Cerebellar nuclear complex (tissue), 1 donor: ENCODE data around the gene PDZD8.

Source experiments
- DNase-seq, 2 experiments: peaks; one replicate each; lab custom pipeline; 2025; lab: John Stamatoyannopoulos, UW

The PDZD8 gene

DNA sequence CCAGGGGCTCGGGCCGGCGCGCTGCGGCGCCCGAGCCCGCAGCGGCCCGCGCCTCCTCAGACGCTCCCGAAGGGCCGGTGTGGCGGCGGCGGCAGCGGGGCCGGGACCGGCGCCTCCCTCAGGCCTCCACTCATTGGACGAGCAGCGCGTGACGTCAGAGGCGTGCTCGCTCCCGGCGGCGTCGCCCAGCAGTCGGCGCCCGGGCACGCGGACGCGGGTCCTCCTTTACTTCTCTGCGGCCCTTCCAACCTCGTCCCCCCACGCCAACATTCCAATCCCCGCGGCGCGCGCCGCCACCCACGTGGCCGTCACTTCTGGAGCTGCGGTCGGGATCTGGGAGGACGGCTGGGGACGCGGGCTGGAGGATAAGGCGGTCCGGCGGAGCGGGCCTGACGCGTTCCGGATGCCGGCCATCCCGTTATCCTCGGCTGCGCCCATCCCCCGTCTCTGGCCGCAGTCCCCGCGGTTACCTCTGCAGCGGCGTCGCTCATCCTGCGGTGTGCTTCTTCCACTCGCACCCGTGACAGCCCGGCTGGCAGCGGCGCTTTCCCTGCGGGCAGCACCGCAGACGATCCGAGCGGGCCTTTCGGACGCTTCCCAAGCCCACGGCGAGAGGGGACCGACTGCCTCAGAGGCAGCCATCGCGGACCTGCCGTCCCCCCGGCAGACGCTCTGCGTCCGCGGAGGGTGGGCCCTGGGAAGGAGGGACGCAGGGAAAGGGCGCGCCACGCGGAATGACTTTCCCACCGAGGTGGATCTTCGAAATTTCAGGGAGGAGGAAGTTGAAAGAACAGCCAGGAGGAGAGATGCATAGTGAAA lies at the start of gene PDZD8:
PDZD8 (minus strand) TSS at position 81 of the 819 bp plus-strand sequence. CDS start 213 bp downstream, outside the sequence.
- peak; percentile 7 to 46 for DNase-seq

GRCh38 chr10:117424171-117424570 lies 48.9 kb upstream of the PDZD8 start:
- no peak for DNase-seq

DNA sequence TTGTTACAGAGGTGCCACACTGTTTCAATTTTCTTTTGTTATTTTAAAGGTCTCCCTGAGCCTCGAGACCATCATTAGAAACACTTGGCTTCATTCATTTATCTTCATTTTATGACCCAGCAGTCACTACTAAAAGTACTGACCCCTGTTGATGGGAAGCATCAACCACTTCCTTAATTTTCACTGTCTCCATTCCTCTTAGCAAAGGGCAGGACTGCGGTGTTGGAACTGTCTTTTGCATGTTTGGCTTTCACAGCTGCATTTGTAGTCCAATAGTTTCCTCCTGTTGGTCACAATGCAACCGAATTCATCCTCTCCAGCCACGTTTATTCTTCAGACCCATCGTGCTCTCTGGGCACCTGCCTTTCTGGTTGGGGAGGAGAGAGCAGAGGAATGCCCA lies 46.7 kb upstream of the PDZD8 start:
- no peak for DNase-seq

DNA sequence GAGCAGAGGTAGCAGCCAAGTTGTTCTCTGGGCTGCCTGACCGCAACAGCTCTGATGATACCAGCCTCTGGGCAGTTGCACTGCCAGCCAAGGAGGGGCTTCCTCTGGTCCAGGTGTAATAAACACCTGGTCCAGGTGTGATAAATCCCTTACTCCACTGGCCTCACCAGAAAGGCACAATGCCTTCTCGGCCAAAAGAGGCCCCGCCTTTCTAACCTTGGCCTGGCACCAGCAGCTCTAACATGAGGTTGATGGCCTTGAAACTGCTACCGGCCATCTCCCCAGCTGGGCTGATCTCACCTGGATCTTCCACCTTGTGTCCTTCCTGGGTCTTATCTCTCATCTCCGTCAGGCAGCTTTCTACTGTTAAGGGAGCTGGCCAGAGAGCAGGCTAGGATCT lies 45.5 kb upstream of the PDZD8 start:
- DNase-seq = no peak

- no peak for DNase-seq
Observed at GRCh38 chr10:117419921-117420320, 44.7 kb upstream of the PDZD8 start.

- DNase-seq = no peak
Observed at GRCh38 chr10:117419159-117419558, 43.9 kb upstream of the PDZD8 start.

- no peak for DNase-seq
Observed at GRCh38 chr10:117418121-117418520, 42.9 kb upstream of the PDZD8 start.

GRCh38 chr10:117417196-117417595 lies 42.0 kb upstream of the PDZD8 start:
- no peak for DNase-seq

- DNase-seq = no peak
Observed at GRCh38 chr10:117413928-117414618, 38.8 kb upstream of the PDZD8 start.

DNA sequence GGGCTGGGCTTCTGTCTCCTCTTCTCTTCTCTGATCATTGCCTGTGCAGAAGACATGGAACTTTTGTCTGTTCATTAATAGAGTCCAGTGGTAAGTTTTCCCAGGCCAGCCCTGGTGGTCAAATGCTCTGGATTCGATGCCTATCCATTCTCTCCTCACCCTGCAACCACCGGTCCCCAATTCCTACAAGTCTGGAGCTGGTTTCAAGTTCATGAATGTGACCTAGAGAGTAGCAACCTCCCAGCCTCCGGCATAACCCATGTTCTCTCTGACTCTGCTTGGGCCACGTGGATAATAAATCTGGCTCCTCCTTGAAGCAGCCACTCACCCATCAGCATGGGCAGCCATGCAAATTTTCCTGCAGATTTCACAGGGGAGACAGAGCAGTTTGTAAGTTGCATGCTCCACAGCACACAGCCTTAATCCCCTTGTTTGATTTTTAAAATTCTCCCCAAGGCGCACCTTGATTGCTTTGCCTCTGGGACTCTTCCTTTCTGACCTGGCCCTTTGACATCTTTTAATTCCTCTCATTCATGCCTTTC lies 37.3 kb upstream of the PDZD8 start:
- no peak for DNase-seq

DNA sequence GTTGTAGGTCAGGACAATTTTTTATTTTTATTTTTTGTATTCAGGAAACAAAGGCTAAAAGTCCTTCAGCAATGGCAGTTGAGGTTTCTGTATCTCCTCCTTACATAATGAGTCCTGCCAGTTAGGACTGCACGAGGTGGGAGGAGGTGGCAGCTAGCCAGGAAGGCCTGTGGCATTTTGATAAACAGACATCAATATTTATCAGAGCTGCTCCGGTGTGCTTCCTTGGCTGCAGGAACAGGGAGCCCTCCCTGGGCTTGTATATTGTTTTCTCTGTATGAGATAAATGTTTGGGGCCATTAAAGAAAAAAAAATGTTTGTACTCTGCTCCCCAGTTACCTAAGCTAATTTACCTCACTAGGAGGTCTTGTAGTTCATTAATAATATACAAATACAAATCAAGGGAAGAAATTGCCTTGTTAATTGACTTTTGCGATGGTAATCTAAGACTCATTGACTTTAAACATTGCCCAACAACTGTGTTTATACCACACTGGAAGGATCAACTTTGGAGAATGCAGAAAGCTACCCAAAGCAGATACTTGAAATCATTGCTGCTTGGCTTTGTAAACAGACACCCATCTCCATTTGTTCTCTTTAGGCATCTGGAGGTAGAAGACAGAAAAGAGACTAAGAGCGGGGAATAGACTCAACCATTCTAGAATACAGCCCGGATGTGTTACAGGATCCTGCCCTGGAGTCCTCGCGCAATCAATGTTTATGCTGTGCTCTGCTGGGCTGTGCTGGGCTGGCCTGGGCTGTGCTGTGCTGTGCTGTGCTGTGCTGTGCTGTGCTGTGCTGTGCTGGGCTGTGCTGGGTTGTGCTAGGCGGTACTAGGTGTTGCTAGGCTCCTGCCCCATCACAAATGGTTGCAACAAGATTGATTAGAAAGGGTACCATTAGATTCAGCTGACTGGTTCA lies 36.5 kb upstream of the PDZD8 start:
- DNase-seq = no peak

DNA sequence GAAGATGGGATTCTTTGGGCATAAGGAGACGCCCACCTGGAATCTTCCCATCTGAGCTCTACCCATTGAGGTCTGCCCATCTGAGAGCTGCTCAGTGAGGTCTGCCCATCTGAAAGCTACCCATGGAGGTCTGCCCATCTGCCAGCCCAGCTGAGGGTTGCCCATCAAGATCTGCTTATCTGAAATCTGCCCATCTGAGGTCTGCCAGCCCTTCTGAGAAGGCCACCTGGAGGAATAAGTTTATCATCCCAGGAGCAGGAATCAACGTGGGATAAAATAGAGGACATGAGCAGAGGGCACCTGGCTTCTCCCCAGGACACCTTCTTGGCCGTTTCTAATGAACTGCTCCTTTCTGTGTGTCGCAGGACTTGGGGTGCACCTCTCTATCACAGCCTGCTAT lies 35.3 kb upstream of the PDZD8 start:
- no peak for DNase-seq

DNA sequence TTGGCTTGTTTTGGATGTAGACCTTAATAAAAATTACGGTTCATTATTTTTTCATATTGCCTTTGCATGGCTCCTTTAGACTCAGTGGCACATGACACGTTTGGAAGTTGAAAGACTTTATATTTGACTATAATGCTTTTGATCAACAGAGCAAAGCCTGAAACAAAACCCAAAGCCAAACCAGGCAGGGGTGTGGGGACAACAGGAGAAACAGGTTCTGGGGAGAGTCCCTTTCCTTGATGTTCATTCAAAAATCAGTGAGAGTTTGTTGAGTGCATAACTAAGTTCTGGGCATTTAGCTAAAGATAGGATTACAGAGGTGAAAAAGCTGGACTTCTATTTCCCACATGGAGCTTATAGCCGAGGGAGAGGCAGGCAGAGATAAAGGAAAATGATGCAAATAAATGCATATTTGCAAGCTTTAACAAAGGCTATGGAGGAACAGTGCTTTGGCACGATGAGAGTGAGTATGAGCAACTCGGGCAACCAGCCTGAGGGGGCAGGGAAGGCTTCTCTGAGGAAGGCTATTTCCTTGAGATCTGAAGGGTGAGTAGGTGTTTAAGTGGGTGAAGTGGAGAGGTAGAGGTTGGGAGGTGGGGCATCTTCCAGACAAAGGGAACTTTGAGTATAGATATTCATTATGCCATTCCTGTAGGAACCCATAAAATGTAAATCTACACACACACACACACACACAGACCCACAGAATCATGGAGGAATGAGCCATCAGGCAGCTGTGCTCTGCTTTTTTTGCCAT lies 34.5 kb upstream of the PDZD8 start:
- DNase-seq = no peak

- no peak for DNase-seq
Observed at GRCh38 chr10:117408436-117409384, 33.5 kb upstream of the PDZD8 start.

DNA sequence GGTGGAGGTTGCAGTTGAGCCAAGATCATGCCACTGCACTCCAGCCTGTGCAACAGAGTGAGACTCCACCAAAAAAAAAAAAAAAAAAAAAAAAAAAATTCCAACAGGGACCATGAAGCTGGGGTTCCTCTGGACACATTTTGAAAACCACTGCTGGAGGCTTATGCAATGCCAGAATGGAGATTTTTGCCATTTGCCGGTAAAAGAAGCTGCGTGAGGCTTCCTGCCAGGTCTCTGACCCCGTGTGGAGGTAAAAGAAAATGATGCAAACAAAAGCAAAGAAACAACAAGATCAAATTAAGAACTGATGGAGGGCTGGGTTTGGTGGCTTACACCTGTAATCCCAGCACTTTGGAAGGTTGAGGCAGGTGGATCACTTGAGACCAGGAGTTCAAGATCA lies 30.5 kb upstream of the PDZD8 start:
- no peak for DNase-seq

DNA sequence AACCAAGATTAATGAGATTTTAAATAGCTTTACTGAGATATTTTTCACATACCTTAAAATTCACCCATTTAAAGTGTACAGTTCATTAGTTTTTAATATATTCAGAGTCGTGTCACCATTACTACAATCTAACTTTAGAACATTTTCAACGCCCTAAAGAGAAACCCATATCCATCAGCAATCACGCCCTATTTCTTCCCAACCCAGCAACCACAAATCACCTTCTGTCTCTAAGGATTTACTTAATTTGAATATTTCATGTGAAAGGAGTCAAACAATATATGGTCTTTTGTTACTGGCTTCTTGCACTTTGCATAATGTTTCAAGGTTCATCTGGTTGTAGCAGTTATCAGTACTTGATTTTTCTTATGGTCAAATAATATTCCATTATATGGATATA lies 25.1 kb upstream of the PDZD8 start:
- no peak for DNase-seq

DNA sequence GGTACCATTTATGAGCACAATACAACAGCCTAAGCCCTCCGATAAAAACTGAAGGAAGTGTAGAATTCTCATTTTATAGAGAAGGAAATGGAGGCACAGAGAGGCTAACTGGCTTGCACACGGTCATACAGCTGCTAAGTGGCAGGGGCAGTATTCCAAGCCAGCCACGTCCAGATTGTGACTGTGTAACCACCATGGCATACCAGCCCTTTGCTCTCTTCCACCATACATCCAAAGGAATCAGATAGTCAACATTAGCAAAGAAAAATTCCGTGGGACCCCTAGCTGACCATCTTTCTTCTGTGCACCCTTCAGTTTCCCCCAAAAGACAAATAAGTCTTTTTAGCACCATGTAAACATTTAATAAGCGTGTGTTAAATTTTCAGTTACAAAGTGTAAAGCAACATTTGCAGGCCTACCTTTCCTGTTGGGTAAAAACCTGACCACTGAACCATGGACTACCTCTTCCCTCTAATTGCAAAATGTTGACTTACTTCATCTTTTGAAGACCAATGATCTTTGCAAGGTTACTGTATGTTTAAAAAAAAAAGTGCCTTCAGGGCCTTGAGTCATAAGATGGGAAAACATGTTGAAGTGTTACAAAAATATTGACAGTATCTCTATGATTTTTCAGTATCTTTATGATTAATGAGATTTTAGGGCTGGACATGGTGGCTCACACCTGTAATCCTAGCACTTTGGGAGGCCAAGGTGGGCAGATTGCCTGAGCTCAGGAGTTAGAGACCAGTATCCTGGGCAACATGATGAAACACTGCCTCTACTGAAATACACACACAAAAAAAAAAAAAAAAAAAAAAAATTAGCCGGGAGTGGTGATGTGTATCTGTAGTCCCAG lies 24.3 kb upstream of the PDZD8 start:
- no peak for DNase-seq

GRCh38 chr10:117398029-117398428 lies 22.8 kb upstream of the PDZD8 start:
- DNase-seq = no peak
